ENCODE data around the gene TXLNB.

Gene TXLNB

GRCh38 chr6:139291813-139292619, at the start of gene TXLNB:
Gene TXLNB, minus strand, starts transcription at chr6:139291998. Its CDS starts 3,099 bp downstream, at chr6:139288899.
- DNase-seq (ENCODE audit: low spot score in 2 of 2): peak in 1 of 2 donors; percentile 31
- no peaks in the 10 kb centered on the region for H3K27me3 Mint-ChIP-seq
- H3K36me3 Mint-ChIP-seq: peaks cover 19% of the 10 kb centered on the region
- peak within 1 kb of the TSS; percentile 82 for H3K4me3 Mint-ChIP-seq
- H3K27ac Mint-ChIP-seq: peak within 1 kb of the TSS; percentile 95
- peak; percentile 38 for ATAC-seq (ENCODE audit: low read depth)
- peaks cover 48% of the 10 kb centered on the region for H3K4me1 Mint-ChIP-seq
- H3K9me3 Mint-ChIP-seq: no peaks in the 10 kb centered on the region

DNA sequence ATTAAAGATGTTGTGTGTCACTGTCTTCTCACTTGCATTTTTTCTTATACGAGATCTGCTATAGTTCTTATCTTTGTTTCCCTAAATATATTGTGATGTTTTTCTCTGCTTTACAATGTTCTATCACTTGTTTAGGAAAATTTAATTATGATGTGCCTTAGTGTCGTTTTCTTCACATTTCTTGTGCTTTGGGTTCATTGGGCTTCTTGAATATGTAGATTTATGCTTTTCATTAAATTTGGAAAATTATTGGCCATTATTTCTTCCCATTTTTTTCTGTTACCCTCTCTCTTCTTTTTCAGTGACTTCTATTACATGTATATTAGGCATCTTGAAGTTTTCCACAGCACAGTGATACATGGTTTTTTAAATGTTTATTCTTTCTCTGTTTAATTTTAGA, 49.3 kb upstream of the TXLNB start:
- DNase-seq (ENCODE audit: low spot score in 2 of 2) (no peak), ATAC-seq (ENCODE audit: low read depth) (no peak)
- Mint-ChIP-seq H3K36me3 (peaks cover 5% of the 10 kb centered on the region), H3K9me3 (peaks cover 4% of the 10 kb centered on the region), H3K27me3 (no peaks in the 10 kb centered on the region), H3K27ac (no peak overlapping the region), H3K4me3 (no peak overlapping the region), H3K4me1 (peaks cover 6% of the 10 kb centered on the region)

GRCh38 chr6:139338795-139339194, 47.0 kb upstream of the TXLNB start:
- no peak for ATAC-seq (ENCODE audit: low read depth)
- no peak for DNase-seq (ENCODE audit: low spot score in 2 of 2)
- Mint-ChIP-seq H3K4me3 (no peak overlapping the region), H3K27ac (no peak overlapping the region), H3K9me3 (peaks cover 4% of the 10 kb centered on the region), H3K4me1 (peaks cover 12% of the 10 kb centered on the region), H3K27me3 (no peaks in the 10 kb centered on the region), H3K36me3 (peaks cover 6% of the 10 kb centered on the region)

GRCh38 chr6:139337830-139338229, 46.0 kb upstream of the TXLNB start:
- no peak for ATAC-seq (ENCODE audit: low read depth)
- H3K4me3 Mint-ChIP-seq: no peak overlapping the region
- peaks cover 11% of the 10 kb centered on the region for H3K4me1 Mint-ChIP-seq
- H3K27ac Mint-ChIP-seq: no peak overlapping the region
- H3K36me3 Mint-ChIP-seq: peaks cover 6% of the 10 kb centered on the region
- DNase-seq (ENCODE audit: low spot score in 2 of 2): no peak
- H3K9me3 Mint-ChIP-seq: peaks cover 4% of the 10 kb centered on the region
- H3K27me3 Mint-ChIP-seq: no peaks in the 10 kb centered on the region

DNA sequence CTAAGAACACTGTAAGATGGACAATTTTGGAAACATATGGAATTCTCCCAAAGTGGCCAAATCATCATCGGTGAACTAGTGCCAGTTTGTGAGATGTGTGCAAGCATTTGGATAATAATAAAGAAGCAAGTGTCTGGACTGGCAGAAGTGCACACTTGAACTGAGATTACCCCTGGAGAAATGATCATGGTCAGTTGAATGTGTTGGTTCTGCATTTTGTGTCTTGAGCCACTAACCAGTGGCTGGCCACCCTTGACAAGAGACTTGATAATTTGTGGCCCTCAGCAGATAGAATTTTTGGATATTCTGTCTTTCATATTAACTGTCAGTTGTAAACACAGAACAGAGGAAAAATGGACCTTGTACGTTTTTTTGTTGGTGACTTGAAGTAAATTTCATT, 45.2 kb upstream of the TXLNB start:
- no peaks in the 10 kb centered on the region for H3K27me3 Mint-ChIP-seq
- no peak for DNase-seq (ENCODE audit: low spot score in 2 of 2)
- no peak for ATAC-seq (ENCODE audit: low read depth)
- no peak overlapping the region for H3K27ac Mint-ChIP-seq
- H3K9me3 Mint-ChIP-seq: no peaks in the 10 kb centered on the region
- H3K4me1 Mint-ChIP-seq: peaks cover 9% of the 10 kb centered on the region
- peaks cover 5% of the 10 kb centered on the region for H3K36me3 Mint-ChIP-seq
- no peak overlapping the region for H3K4me3 Mint-ChIP-seq

GRCh38 chr6:139336488-139336887, 44.7 kb upstream of the TXLNB start:
- DNase-seq (ENCODE audit: low spot score in 2 of 2) (no peak), ATAC-seq (ENCODE audit: low read depth) (peak; percentile 32)
- H3K9me3 Mint-ChIP-seq: no peaks in the 10 kb centered on the region
- no peaks in the 10 kb centered on the region for H3K27me3 Mint-ChIP-seq
- H3K4me3 Mint-ChIP-seq: no peak overlapping the region
- H3K4me1 Mint-ChIP-seq: peaks cover 9% of the 10 kb centered on the region
- H3K27ac Mint-ChIP-seq: no peak overlapping the region
- H3K36me3 Mint-ChIP-seq: peaks cover 5% of the 10 kb centered on the region

- H3K27ac Mint-ChIP-seq: no peak overlapping the region
- DNase-seq (ENCODE audit: low spot score in 2 of 2) (no peak), ATAC-seq (ENCODE audit: low read depth) (no peak)
- H3K27me3 Mint-ChIP-seq: no peaks in the 10 kb centered on the region
- H3K4me3 Mint-ChIP-seq: no peak overlapping the region
- H3K36me3 Mint-ChIP-seq: peaks cover 1% of the 10 kb centered on the region
- H3K4me1 Mint-ChIP-seq: peaks cover 9% of the 10 kb centered on the region
- H3K9me3 Mint-ChIP-seq: no peaks in the 10 kb centered on the region
These were observed 43.8 kb upstream of the TXLNB start for GRCh38 chr6:139335447-139336210.

DNA sequence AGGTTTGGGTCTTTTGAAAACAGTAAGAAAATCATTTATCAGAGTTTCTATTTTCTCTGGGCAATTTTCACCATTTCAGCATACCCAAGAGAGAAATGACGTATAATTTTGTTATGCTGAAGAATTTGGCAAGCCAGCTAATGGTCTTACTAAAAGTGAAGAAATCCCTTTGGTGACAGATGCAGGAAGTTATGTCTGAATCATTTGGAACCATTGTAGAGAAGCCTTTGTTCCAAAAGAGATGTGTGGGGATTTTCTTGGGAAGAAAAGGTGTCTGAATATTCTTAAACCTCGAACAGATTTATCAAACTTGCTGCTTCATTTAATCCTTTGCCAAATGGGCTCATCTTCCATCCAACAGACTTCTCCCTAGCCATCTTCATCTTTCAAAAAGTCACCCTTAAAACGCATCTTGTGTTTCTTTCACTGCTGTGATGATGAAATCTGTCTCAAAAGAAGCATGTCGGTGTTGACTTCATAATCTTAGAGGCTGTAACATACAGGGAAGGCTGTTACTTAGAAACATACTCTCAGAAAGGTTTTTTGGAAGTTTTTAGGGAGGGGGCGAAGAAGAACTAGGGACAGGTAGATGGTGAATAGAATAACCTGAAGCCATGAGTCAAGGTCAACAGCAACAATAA, 43.1 kb upstream of the TXLNB start:
- H3K4me3 Mint-ChIP-seq: no peak overlapping the region
- H3K4me1 Mint-ChIP-seq: peaks cover 9% of the 10 kb centered on the region
- DNase-seq (ENCODE audit: low spot score in 2 of 2) (no peak), ATAC-seq (ENCODE audit: low read depth) (no peak)
- peaks cover 1% of the 10 kb centered on the region for H3K36me3 Mint-ChIP-seq
- no peaks in the 10 kb centered on the region for H3K9me3 Mint-ChIP-seq
- H3K27ac Mint-ChIP-seq: peak overlapping the region; percentile 22
- H3K27me3 Mint-ChIP-seq: no peaks in the 10 kb centered on the region

GRCh38 chr6:139330826-139331500, 39.2 kb upstream of the TXLNB start:
- H3K27me3 Mint-ChIP-seq: no peaks in the 10 kb centered on the region
- H3K36me3 Mint-ChIP-seq: peaks cover 5% of the 10 kb centered on the region
- H3K27ac Mint-ChIP-seq: peak overlapping the region; percentile 55
- no peak overlapping the region for H3K4me3 Mint-ChIP-seq
- H3K9me3 Mint-ChIP-seq: no peaks in the 10 kb centered on the region
- ATAC-seq (ENCODE audit: low read depth) (no peak), DNase-seq (ENCODE audit: low spot score in 2 of 2) (no peak)
- H3K4me1 Mint-ChIP-seq: peaks cover 16% of the 10 kb centered on the region

DNA sequence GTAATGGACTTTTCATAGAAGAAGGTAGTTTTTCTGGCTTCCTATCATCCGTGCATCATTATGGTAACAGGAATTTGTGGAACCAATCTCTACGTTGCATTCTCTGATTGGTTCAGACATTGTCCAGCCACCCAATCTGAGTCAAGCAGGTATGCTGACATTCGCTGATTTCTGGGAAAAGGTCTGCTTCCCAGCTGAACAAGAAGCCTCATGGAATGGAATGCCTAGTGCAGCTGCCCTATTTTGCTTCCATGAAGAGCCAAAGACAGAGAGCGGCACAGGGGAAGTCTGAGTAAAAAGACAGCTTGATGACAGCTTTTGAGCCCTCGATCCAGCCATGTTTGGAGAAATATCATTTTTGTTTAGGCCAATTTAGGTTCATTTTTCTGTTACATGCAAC, 38.5 kb upstream of the TXLNB start:
- H3K9me3 Mint-ChIP-seq: no peaks in the 10 kb centered on the region
- no peak overlapping the region for H3K4me3 Mint-ChIP-seq
- H3K27me3 Mint-ChIP-seq: no peaks in the 10 kb centered on the region
- peaks cover 20% of the 10 kb centered on the region for H3K4me1 Mint-ChIP-seq
- no peak overlapping the region for H3K27ac Mint-ChIP-seq
- H3K36me3 Mint-ChIP-seq: peaks cover 5% of the 10 kb centered on the region
- ATAC-seq (ENCODE audit: low read depth) (no peak), DNase-seq (ENCODE audit: low spot score in 2 of 2) (no peak)

DNA sequence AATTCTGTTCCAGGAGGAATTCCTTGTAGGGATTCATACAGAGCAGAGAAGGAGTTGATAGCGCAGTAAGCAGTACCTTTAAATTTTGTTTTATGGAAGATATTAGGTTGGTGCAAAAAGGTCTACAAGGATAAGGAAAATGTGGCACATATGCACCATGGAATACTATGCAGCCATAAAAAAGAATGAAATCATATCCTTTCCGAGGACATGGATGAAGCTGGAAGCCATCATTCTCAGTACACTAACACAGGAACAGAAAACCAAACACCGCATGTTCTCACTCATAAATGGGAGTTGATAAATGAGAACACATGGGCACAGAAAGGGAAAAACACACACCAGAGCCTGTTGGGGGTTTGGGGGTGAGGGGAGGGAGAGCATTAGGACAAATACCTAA, 37.4 kb upstream of the TXLNB start:
- Mint-ChIP-seq H3K36me3 (peaks cover 4% of the 10 kb centered on the region), H3K27ac (no peak overlapping the region)
- ATAC-seq (ENCODE audit: low read depth): no peak

GRCh38 chr6:139327038-139327437, 35.2 kb upstream of the TXLNB start:
- H3K4me3 Mint-ChIP-seq: peak overlapping the region; percentile 1

More for the DNA sequence above, 37.4 kb upstream of the TXLNB start:
- no peak for DNase-seq (ENCODE audit: low spot score in 2 of 2)
- Mint-ChIP-seq H3K9me3 (no peaks in the 10 kb centered on the region), H3K4me1 (peaks cover 14% of the 10 kb centered on the region), H3K27me3 (no peaks in the 10 kb centered on the region), H3K4me3 (no peak overlapping the region)

DNA sequence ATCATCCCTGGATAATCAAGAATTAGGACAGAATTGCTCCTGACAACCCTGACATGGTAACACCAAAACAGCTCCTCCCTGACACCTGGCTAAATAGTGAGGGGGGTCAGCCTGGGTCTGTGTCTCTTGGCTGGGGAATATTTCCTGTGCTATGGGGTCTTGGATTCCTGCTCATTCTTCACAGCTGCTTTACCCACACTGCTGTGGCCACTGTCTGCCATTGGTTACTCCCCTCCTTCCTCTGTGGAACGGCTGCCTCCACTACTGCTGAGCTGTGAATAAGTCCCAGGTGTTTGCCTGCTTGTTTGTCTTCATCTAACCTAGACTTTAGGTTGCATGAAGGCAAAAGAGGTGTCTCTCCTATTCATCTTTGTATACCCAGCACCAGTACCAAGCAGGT, 33.9 kb upstream of the TXLNB start:
- DNase-seq (ENCODE audit: low spot score in 2 of 2): no peak
- H3K27ac Mint-ChIP-seq: peak overlapping the region; percentile 52
- no peaks in the 10 kb centered on the region for H3K9me3 Mint-ChIP-seq

More at GRCh38 chr6:139327038-139327437, 35.2 kb upstream of the TXLNB start:
- DNase-seq (ENCODE audit: low spot score in 2 of 2) (no peak), ATAC-seq (ENCODE audit: low read depth) (no peak)
- Mint-ChIP-seq H3K27me3 (no peaks in the 10 kb centered on the region), H3K36me3 (peaks cover 8% of the 10 kb centered on the region), H3K27ac (peak overlapping the region; percentile 43), H3K9me3 (no peaks in the 10 kb centered on the region), H3K4me1 (peaks cover 20% of the 10 kb centered on the region)

More for the DNA sequence above, 33.9 kb upstream of the TXLNB start:
- Mint-ChIP-seq H3K4me1 (peaks cover 20% of the 10 kb centered on the region), H3K36me3 (peaks cover 8% of the 10 kb centered on the region), H3K4me3 (peak overlapping the region; percentile 37), H3K27me3 (no peaks in the 10 kb centered on the region)
- ATAC-seq (ENCODE audit: low read depth): no peak

Measured in memory B cell (primary cell).